Activated effector memory CD4-positive, alpha-beta T cell treated with Interleukin-2 at 50 U/mL for 16 hours (primary cell): ENCODE data around the gene ATXN7L1.
"Not testable (repeated sequence)": the region's sequence is repeated elsewhere in the genome, so short reads cannot be mapped to it uniquely, and the experiment has no call there.

Experiments used
- DNase-seq: peaks from one replicate; pipeline ENCODE4 v3.0.0-alpha.2; 2020

ATXN7L1 gene

GRCh38 chr7:105887569-105888189, 11.3 kb upstream of the ATXN7L1 start:
- no peak for DNase-seq

DNA sequence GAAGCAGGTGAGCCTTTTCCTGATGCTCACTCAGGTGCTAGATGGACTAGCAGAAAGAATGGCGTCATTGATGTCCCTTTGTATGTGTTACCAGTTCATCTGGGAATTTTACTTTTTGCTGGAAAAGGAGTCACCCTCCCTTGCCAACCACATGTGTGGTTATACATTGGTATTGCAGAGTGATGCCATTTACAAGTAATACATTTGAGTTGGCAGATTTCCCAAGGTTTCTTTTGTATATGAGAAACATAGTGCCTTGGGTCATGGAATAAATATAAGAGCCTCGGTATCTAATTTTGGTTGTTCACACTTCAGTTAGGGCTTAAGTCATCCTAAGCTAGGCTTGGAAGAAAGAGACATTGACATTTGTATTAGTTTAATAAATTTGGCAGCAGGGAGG, 10.4 kb upstream of the ATXN7L1 start:
- DNase-seq, result no peak

- DNase-seq, result no peak
These were observed 9.2 kb upstream of the ATXN7L1 start for GRCh38 chr7:105885387-105886111.

- DNase-seq, result not testable (repeated sequence)
These were observed 6.8 kb upstream of the ATXN7L1 start for GRCh38 chr7:105883179-105883578.

DNA sequence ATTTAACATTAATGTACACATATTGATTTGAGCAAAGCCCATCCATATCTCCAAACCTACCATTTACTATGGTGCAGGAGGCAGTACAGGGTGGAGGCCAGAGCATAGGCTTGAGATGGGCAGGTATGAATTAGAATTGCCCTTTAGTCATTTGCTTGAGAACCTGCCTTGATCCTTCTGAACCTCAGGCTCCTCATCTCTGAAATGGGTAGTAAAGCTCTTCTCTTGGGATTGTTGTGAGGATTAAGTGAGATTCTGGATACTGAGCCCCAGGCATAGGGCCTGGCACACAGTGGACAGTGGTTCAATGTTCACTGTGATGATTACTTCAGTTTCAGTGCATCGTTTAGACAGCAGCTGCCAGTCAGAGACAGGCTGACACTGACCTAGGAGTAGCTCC, 5.0 kb upstream of the ATXN7L1 start:
- no peak for DNase-seq

DNA sequence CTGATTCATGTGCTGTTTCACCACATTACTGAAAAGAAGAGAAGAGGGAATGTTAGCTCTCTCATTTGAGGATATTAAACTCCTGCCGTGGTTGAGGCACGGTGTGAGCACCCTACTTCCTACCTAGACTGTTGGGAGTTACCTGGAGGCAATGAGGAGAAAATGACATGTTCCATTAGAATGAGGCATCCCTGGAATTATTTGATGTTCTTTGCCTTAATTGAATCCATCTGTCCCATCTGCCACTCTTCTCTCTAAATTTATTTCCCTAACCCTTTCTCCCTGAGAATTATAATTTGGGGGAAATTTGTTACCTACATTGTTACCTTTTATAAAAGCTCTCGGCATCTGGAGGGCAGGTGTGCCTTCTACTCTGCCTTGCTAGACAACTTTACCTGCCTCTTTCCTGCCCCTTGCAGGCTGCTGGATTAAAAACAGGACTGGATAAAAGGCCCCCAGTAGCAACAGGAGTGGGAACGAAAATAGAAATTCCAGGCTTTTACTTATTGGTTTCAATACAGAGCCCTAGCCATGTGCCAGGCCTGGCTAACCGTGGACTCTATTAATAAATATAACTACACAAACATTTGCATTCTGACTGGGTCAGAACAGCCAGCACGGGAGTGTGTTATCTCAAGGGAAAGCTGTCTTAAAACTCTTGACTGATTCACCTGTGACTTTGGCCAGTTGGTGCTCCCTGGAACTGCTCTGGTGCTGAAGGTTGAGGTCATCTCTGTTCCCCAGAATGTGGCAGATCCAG, 4.4 kb upstream of the ATXN7L1 start:
- DNase-seq, result no peak

- DNase-seq, result no peak
These were observed 3.4 kb upstream of the ATXN7L1 start for GRCh38 chr7:105879782-105880181.

GRCh38 chr7:105878746-105879605, 2.6 kb upstream of the ATXN7L1 start:
- DNase-seq, result no peak

DNA sequence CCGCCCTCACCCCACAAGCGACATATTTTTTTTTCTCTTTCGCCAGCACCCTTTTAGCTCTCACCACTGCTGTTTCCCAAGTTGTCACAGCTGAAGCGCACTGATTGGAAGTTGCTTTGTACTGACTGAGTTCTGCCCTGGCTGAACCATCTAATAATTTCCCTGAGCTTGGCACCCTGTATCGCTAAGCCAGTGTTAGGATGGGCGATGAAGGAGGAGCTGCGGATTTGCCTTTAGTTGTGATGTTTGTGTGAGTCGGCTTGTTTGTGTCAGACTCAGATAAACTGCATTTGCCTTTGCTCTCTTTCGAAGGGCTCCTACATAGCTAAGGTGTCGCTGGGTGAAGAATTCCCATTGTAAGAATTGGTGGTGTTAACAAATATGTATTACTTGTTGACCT, 1.3 kb upstream of the ATXN7L1 start:
- DNase-seq, result no peak

- no peak for DNase-seq
These were observed 684 bp upstream of the ATXN7L1 start for GRCh38 chr7:105876964-105877601.

GRCh38 chr7:105875505-105875904, 894 bp downstream of the ATXN7L1 start:
- DNase-seq, result no peak

DNA sequence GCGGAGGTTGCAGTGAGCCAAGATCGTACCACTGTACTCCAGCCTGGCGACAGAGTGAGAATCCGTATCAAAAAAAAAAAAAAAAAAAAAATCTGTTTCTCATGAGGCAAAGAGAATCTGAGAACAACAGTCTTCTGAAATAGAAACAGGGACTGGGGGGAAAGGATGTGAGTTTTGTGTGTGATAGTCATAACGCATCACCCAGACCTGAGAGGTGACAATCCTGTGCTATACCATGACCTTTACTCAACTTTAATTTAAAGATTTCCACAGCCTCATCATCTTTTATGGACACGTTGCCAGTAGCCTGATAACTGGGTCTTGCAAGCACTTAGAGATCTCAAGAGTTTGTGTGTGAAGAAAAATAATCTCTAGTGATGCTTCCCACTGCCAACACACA, 2.3 kb downstream of the ATXN7L1 start:
- DNase-seq, result no peak

DNA sequence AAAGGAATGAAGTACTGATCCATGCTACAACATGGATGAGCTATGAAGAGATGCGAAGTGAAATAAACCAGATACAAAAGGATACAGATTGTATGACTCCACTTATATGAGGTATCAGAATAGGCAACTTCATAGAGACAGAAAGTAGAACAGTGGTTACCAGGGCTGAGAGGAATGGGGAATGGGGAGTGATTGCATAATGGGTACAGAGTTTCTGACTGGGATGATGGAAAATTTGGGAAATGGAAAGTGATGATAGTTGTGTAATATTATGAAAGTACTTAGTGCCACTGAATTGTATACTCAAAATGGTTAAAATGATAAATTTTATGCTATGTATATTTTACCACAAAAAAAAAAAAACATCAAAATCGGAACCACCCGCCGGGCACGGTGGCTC, 3.9 kb downstream of the ATXN7L1 start:
- DNase-seq, result no peak

- DNase-seq, result no peak
These were observed 5.3 kb downstream of the ATXN7L1 start for GRCh38 chr7:105871142-105871541.

GRCh38 chr7:105866102-105866801, 10.1 kb downstream of the ATXN7L1 start:
- DNase-seq, result no peak

- no peak for DNase-seq
These were observed 12.5 kb downstream of the ATXN7L1 start for GRCh38 chr7:105863876-105864275.

GRCh38 chr7:105862770-105863169, 13.6 kb downstream of the ATXN7L1 start:
- no peak for DNase-seq

DNA sequence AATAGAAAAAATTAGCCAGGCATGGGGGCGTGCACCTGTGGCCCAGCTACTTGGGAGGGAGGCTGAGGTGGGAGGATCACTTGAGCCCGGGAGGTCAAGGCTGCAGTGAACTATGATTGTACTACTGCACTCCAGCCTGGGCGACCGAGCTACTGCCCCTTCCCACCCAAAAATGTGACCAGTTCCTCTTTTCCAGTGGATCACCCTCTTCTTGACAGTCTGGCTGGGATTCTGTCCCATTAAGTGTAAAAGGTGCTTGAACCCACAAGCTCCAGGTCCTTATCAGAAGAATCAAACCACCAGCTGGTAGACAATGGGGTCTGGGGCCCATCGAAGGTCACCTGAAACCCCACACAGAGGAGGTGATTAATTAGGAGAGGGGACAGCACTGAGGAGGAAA, 14.1 kb downstream of the ATXN7L1 start:
- no peak for DNase-seq

- DNase-seq, result no peak
These were observed 15.2 kb downstream of the ATXN7L1 start for GRCh38 chr7:105861224-105861623.

DNA sequence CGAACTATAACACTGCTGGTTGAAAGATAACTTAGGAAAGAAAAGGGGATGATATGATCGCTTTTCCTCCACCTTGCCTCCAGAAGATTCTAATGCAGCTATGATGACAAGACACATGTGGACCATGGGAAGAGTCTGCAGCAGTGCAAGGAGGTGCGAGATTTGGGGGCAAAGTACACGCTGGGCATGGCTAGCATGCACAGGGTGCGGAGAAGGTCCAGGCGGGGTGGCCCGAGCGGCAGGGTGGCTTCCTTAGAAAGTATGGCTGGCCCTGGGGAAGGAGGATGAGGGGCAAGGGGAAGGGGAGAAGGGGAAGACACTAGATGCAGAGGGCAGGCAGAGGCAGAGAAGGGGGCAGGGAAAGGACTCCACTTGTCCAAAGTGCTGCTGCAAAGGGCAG, 15.6 kb downstream of the ATXN7L1 start:
- no peak for DNase-seq

DNA sequence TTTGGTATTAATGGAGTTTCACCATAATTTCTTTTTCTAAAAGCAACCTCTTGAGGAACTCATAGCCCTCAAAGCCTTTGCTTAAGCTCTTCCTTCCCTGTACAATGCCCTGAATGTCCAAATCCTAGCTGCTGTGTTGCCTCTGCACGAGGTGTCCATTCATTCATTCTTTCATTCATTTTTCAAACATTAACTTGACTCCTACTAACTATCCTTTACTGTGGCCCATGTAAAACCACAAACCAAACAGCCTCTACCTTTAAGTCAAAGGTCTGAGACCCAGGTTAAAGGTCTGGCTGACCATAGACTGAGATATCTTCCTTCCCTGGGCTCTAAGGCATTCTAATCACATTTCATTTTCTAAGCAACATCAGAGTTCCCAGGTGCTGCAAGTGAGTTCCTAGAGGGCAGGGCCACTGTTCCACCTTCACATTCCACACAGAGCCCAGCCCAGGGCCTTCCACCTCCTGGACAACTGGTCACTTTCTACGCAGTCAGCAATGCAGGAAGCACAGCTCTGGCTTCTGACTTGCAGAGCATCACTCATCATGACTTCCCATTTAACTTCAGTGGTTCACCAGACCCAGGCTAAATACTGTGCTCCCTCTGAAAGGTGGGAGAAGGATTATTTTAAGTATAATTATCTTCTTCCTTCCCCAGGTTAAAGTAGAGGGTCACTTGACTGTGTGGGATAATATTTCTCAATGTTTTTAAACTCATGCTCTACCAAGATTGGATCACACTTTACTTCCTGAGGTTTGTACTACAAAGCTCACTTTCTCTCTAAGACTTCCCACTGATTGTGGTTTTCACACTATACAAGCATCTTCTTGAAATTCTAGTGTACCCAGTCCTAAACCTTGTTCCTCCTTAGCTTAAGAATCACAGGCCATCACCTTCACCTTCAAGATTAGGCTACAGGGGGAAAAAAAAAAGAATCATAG, 19.1 kb downstream of the ATXN7L1 start:
- no peak for DNase-seq
